ENCODE measurements around the gene CARD16.
A peak's percentile ranks its signal among the peaks of the same experiment; 100 is the strongest.
"Not testable (repeated sequence)": the region's sequence is repeated elsewhere in the genome, so short reads cannot be mapped to it uniquely, and the experiment has no call there.

Gene CARD16

DNA sequence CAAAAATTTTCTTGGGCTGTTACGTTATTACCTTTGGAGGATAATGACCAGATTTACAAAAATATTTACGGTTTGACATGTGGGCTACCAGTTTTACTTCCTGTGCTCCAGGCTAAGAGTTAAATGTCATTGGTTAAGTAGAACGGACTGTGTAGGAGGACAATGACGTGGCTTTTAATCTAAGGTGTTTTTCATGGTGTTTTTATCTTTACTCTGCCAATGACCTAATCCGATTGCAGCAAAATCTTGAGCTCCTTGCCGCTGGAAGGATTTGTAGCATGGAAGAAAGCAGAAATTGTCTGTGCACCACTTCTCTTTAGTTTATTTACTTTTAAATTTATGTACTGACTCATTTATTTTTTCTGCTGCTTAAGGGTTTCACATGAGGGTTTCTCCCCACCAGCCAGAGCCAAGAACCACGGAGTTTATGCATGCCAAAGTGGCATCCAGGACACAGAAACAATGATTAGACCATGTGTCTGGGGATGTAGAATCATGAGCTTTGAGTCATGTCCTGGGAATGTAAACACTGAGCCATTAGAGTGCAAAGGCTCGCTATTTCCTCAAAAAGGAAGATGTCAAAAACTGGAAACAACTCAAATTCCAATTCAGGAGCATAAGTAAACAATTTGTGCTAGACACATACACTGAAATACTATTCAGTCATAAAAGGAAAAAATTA, 1.9 kb upstream of the CARD16 start:
- DNase-seq, result peak; percentile 99

DNA sequence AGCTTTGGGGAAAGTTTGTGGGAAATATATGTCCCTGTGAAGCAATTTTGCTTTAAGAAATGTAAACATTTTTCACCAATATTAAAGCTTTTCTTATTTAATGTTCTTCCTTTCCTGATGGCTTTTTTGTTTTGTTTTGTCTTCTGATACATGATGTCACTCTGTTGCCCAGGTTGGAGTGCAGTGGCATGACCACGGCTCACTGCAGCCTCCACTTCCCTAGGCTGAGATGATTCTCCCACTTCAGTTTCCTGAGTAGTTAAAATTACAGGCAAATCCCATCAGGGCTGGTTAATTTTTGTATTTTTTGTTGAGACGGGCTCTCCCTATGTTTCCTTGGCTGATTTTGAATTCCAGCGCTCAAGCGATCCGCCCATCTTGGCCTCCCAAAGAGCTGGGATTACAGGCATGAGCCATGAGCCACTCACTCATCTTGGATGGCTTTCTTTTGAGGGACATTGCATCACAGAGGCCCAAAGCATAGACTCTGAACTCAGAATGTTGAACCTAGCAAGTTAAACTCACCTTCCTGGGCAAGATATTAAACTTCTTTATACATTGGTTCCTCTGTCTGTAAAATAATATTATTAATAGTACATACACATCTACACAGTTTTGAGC, 651 bp upstream of the CARD16 start:
- DNase-seq, result no peak

DNA sequence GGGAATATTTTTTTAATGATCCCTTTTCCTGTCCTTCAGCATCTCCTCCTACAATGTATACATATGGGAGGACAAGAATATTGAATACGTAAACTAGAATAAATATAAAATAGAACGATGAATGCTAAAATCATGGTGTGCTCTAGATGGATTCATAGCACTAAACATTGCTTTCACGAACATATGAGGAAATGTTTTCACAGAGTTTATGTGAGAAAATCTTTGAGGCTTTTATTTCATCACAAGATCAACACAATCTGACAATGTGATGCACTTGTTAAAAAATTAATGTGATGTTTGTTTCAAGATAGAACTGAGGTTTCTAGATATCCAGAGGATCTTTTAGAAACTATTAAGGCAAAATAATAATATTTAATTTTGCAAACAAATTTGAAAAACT, 3.0 kb downstream of the CARD16 start:
- no peak for DNase-seq

DNA sequence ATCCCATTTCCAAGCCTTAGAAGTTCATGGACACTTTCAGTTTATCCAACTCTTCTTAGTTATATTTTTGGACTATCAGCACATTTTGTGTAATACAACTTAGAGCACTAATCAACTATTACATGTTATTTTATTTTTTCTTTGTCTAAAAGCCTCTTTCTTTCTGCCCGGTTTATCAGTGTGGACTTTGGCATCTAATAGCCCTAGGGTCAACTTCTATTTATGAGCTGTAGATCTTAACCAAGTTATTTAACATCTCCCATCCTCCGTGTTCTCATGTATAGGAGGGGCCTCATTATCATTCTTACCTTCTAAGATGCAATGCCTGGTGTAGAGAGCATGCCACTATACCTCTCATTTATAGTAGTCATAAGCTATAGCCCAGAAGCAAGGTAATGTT, 4.4 kb downstream of the CARD16 start:
- no peak for DNase-seq

DNA sequence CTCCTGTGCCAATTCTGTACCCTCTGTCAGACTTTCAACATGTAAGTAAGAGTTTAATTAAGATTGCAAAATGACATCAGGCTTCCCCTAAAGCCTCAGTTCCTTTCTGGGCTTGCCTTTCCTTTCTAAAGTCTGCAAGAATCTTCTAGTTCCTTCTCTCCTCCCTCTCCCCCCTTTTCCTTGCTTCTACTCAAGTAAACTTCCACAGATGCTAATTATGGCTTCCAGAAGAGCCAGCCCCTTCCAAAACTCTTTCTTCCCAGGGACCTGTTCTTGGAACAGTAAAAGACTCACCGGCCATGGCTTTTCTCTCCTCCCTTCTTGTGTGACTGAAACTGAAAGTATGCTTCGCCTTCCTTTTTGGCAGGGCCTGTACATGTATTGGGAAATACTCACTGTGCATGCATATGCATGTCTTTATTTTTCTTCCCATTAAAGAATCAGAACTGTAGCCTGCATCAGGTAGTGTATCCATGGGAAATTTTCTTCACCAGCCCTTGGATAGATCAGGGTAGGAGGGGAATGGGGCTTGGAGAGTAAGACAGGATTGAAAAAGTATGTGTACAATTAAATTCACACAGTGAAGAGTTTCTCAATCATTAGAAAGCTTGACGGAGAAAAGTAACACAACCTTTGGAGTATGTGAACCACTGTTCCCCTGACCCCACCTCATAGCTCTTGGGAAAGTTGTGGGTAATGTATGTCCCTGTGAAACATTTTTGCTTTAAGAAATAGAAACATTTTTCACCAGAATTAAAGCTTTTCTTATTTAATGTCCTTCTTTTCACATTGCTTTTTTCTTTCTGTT, 10.1 kb downstream of the CARD16 start, which contains the start of gene CASP1:
Gene CASP1 (minus strand): TSS at position 332 of the 808 bp plus-strand sequence. CDS start 31 bp downstream, at position 301.
- DNase-seq, result peak; percentile 71

DNA sequence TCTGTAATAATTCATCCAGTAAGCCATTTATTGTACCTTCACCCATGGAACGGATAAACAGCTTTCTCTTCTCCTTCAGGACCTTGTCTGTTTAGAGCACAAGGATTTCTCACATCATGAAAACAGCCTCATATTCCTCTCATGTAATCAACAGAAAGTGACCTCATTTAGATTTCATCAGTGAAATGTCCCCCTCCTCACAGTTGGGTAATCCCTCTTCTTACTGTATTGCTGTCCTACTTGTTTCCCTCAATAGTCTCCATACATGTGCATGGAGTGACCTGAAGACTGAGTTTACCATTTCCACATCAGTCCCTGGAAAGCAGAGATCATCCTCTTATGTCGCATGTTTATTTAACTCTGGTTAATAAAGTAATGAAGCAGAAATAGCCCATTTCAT, 10.7 kb downstream of the CARD16 start:
- DNase-seq, result not testable (repeated sequence)

DNA sequence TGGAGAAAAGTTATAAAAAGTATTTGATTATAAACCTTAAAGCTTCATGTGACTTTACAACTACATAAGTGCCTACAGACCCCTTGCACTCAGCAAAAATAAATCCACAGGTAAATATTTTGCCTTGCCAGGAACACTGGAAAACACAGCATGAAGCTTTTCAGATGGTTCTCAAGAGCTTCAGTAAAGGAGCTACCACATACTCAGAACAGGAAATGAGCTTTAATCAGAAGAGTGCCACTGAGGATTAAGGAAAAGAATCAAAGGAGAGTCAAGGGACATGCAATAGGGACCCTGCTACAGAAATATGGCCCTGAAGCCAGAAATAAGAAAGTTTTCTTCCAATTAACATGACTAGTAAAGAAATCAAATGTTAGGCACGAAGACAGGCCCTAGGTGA, 11.4 kb downstream of the CARD16 start:
- no peak for DNase-seq

DNA sequence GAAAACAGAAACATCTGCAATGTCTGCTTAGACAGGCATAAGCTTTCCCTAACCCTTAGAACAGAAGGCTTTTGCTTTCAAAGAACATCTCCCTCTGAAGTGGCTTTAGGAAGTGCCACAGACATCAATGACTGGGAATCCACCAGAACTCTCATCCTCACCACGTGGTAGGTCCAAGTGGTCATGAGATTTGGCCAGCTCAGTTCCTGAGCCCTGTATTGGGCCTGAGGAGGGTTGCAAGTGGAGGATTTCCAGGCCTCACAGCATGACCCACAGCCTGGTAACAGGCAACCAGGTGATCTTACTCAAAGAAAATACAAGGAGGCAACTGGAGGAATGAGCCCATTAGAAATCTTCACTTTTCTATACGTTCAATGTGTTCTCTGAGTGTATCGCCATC, 11.8 kb downstream of the CARD16 start:
- DNase-seq, result no peak

DNA sequence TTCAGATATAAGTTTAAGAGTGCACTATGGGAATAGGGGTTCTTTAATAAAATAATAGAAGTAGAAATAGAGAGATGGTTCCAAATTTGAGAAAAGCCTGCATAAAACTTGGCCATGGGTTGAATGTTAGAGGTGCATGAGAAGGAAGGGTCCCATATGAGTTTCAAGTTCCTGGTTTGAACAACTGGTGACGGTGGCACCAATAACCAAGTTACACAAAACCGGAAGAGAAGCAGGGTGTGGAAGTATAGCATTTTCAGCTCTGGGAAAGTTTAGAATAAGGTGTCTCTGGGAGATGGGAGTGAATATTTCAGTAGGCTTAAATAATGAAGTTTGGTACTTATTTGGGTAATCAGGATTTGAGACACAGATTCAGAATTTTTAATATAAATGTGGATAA, 12.6 kb downstream of the CARD16 start:
- no peak for DNase-seq

DNA sequence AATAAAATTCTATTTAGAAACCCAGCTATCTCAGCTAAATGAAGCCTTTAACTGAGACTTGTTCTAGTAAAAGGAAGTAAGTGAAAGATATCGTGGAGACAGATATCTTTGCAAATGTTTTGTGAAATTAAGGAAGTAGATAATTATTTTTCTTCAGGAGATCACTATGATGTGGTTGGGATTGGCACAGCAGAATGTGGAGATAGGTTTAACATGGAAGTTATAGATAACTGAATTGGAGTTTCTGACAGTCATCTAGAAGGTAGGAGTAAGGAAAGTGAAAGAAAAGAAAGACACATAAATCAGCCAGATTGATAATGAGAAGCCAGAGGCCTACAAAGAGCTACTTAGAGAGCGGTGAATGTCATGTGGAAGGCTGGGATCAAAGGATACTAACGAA, 17.5 kb downstream of the CARD16 start:
- DNase-seq, result no peak

DNA sequence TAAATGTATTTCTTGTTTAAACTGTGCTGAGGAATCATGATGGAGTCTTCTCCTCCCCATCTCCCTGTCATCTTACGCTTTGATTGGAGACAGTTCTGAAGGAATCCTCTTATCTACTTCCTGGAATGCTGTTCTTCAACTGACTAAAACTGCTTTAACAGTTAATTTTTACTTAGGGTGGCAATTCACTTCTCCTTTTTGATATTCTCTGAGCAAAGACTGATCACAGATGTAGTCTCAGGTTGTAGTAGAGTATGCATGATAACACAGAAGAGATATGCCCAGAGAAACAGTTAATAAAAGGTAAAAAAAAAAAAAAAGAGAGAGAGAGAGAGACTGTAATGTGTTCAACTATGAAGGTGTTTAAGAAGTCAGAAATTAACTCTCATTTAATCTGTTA, 20.7 kb downstream of the CARD16 start:
- no peak for DNase-seq

DNA sequence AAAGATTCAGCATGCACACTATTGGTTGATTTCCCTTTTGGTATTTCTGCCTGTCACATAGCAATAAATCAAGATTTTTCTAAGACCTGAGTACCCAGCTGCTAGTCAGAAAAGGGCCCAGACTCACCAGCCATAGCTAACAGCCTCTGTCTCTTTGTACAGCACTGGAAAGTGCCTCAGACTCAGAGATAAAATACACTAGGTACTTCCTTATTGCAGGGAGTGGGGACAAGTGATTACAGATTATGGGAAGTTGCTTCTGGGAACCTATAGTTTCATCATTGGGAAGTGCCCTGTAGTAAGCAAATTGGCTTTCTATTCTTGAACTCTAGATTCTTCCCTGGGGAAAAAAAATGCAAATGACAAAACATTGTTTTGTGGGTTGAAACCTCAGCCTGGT, 22.1 kb downstream of the CARD16 start, which contains the start of gene CASP5:
Gene CASP5 (minus strand): TSS at position 166 of the 400 bp plus-strand sequence. CDS start 32 bp downstream, at position 134.
- no peak for DNase-seq

DNA sequence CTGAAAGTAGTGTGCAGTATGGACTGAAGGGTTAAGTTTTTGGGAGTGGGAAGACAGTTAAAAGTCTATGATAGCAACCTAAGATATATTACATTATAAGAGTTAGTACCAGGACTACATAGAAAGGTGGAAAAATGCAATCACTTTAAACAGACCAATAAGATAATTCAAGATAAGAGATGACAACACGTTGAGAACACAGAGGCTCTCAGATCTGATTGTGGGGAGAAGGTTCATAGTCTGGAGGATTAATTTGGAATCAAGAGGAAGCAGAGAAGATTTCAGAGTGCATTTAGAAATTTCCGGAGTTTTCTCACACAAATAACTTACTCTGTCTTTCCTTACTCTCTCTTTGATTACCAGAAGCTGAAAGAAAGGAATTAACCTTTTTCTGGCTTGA, 22.6 kb downstream of the CARD16 start:
- DNase-seq, result no peak

DNA sequence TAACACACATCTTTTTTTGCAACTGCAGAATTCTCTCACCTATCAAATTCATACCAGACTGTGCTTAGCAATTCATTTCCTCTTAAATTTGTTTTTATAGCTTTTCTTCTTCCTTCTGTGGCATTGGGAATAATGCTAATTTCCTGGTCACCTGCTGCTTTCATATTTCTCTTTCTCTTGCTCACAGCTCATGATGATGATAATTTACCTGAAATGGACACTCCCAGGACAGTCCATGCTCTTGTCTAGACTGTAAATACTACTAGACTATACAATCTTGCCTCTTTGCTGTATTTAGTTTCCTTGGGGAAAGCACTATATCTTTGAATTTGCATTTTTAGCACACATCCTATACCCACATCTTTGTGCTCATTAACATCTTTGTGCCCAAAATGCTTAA, 37.7 kb downstream of the CARD16 start:
- DNase-seq, result no peak

DNA sequence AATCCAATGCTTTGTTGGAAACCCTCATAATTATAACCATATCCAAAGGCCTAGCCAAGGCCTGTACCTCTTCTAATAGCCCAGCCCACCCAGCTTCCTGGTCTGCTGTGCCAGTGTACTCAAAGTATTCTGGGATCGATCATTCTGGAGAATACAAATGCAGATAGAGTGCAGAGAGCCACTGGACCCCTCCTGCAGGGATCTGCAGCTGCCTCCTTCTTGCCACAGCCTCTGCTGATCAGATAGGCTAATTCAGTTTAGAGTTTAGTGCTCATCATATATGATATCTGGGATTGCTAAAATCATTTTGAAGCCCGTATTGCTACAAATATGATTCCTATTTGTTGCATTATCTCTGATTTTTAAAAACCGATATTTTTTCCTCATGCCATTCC, 39.7 kb downstream of the CARD16 start:
- no peak for DNase-seq

DNA sequence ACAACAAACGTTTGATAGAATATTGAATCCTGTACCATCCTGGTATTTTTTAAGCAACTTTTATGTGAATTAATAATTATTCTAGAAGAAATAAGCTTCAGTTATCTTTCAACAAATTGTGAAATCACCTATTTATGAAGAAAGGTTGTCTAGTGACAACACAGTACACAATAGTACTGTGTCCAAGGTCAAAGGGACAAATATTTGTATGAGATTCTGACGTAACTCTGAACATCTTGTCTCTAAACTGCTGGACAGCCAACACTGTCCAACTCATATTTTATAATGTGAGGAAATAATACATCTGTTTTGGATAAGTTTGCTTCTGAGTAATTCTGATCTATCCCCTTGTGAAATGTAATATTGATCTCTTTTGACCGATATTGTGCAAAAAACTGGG, 41.1 kb downstream of the CARD16 start:
- no peak for DNase-seq

DNA sequence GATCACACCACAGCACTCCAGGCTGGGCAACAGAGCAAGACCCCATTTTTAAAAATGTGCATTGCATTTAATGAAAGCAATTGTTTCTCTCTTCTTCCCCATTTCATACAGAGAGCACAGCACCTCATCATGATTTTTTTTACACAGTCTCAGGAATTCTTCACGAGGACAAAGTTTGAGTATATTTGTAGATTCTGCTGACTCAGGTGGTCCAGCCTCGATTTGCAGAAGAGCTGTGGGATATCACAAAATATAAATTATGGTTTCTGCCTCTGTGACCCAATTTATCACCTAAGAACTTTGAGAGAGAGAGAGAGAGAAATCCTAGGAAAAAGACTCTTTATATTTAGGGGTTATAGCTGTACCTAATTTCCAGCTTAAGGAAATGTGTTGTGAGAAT, 42.0 kb downstream of the CARD16 start:
- no peak for DNase-seq

DNA sequence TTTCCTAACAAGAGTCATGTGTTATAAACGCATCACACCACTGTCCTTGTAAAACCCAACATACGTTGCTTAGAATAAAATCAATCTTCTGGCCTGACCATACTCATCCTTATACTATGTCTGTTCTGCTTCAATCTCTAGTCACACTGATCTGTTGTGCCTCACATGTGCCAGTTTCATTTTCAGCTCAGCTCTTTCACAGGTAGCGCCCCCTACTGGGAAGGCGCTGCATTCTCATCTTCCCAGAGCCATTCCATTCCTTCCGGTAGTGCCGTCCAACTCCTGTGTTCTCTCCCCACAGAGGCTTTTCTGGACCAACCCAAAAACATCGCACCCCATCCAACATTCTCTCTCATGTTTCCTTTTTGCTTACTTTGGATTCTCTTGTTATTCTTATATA, 44.3 kb downstream of the CARD16 start:
- DNase-seq, result no peak

DNA sequence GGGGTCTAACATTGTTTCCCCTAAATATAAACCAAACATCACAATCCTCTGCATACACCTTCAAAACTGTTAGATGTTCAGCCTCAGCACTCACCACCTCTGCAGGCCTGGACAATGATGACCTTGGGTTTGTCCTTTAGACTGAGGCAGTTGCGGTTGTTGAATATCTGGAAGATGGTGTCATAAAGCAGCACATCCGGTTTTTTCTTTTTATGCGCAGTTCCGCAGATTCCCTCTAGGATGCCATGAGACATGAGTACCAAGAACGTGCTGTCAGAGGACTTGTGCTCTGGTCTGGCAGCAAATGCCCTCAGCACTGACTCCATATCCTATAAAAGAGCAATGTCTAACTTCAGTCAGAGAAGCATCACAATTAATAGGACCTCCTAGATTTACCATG, 45.0 kb downstream of the CARD16 start:
- peak; percentile 37 for DNase-seq

DNA sequence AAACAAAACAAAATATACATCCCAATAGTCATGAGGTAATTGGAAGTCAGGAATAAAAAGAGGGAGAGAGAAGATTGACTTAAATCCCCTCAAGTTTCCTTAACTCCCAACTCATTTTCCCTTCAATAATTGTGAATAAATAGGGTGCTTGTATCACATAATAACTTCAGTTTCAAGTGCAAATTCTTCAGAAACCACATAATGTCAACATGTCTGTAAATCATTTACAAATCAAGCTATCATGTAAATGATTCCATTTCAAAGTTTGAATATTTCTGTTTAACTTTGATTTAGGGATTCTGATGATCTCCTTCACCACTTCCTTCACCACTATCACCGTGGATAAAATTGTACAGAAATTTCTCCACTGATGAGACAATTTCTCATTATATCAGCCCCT, 45.4 kb downstream of the CARD16 start:
- no peak for DNase-seq

DNA sequence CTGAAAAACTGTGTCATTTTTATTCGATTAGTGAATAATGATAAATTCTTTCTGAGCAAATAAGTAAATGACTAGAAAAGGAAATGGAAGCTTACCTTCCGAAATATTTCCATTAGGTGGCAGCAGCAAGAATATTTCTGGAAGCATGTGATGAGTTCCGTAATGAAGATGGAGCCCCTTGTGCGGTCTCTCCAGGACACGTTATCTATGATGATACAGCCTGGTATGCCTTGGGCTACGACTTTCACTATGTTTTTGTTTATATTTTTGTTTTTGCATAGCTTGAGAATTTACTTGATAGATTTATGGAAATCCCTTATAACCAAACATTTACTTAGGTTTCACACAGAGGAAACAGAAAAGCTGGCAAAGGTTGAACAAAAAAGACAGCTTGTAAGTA, 47.8 kb downstream of the CARD16 start:
- no peak for DNase-seq

DNA sequence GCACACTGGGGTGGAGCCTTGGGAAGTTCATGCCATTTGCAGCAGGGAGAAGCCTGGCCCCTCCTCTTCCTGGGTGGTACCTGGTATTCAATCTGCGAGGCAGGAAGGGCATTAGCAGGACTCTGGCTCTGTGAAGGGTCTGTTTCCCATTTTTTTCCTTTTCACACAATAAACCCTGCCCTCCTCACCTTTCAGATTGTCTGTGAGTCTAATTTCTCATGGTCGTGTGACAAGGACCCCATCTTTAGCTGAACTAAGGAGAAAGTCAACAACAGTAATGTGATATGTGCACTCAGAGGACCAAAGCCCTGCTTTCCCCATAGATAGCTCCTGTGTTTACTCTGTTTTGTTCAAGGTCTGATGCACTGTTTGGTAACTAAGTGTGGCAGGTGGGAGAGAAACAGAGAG, 50.1 kb downstream of the CARD16 start:
- no peak for DNase-seq

DNA sequence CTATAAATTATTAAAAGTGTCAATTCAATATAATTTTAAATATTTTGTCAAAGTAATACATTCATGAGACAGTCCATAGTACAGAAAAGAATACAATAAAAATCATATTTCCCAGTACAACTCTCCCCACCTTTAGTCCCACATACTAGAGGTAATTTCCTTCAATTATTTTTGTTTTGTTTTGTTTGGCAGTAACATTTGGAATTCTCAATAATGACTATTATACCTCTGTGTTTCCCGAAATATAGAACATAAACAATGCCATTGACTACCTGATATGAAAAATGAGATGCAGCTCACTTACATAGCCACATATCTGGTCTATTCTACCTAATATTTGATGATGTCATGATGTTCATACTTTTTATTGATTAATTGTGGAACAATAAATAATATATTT, 52.4 kb downstream of the CARD16 start:
- no peak for DNase-seq

DNA sequence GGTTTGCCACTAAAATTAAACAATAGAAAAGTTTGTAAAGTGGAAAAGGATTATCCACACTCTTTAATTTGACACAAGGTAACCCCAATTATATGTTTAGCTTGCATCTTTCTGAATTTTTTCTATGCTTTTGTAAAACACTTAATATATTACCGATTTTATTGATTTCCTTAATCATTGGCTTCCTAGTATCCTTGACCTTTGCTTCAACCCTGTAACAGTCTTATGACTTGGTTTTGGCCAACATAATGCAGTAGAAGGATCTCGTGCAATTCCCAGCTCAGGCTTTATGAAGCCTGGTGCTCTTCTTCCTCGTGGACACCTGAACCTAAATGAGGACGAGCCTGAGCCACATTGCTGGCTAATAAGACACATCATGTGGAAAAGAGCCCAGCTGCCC, 53.1 kb downstream of the CARD16 start:
- DNase-seq, result no peak

All from EL (cell line).